Measurements from ENCODE around the gene SLC38A7. TPM values are rescaled to one million over a fixed set of nuclear protein-coding genes. Genes with fewer than 3 reads are reported as not detected.

The SLC38A7 gene
- total and polyA plus RNA-seq, 2 of the 13 experiments (the other 11 are each of a cell fraction or from before 2014, with no cell fraction given), result 13.2 to 14.1 TPM

DNA sequence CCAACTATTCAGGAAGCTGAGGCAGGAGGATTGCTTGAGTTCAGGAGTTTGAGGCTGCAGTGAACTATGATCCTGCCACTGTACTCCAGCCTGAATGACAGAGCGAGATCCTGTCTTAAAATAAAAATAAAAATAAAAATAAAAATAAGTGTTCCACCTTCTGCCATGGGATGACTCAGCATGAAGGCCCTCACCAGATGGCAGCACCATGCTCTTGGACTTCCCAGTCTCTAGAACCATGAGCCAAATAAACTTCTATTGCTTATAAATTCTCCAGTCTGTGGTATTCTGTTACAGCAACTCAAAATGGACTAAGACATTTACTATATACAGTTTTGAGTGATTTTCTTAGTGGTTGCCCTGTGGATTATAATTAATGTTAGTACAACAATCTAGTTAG lies 7.9 kb upstream of the SLC38A7 start:
- DNase-seq (ENCODE audit: low spot score) (no peak), FAIRE-seq (no peak), ATAC-seq (no peak)
- BruUV-seq (replicated peaks), result no TSS peak
- Histone ChIP-seq H3K4me1 (ENCODE audit: insufficient read depth, low read length) (no peaks in the 10 kb centered on the region), H3K4me3 (replicated peaks in 1 of 3; ENCODE audit: insufficient read depth in 1 of 3, low read depth in 2 of 3, low read length in 3 of 3) (no peak overlapping the region), H3K79me2 (ENCODE audit: insufficient read depth, low read length) (no peaks in the 10 kb centered on the region), H3K9me3 (ENCODE audit: low read length) (no peaks in the 10 kb centered on the region), H2AFZ (ENCODE audit: low read length) (no peak overlapping the region), H4K20me1 (ENCODE audit: insufficient read depth, low read length) (no peaks in the 10 kb centered on the region), H3K4me2 (ENCODE audit: low read depth, low read length) (no peak overlapping the region), H3K36me3 (replicated peaks in 1 of 2; ENCODE audit: control insufficient read depth in 1 of 2, insufficient read depth in 2 of 2, low read length in 2 of 2) (no peaks in the 10 kb centered on the region), H3K27ac (ENCODE audit: extremely low read length, insufficient read depth, low read length) (no peak overlapping the region), H3K9ac (ENCODE audit: insufficient read depth, low read depth, low read length) (no peak overlapping the region), H3K27me3 (ENCODE audit: control insufficient read depth in 1 of 2, insufficient read depth in 2 of 2, low read length in 2 of 2) (no peaks in the 10 kb centered on the region; a peak in 2 of 5 replicates)
- TF ChIP-seq, protein P1, sequence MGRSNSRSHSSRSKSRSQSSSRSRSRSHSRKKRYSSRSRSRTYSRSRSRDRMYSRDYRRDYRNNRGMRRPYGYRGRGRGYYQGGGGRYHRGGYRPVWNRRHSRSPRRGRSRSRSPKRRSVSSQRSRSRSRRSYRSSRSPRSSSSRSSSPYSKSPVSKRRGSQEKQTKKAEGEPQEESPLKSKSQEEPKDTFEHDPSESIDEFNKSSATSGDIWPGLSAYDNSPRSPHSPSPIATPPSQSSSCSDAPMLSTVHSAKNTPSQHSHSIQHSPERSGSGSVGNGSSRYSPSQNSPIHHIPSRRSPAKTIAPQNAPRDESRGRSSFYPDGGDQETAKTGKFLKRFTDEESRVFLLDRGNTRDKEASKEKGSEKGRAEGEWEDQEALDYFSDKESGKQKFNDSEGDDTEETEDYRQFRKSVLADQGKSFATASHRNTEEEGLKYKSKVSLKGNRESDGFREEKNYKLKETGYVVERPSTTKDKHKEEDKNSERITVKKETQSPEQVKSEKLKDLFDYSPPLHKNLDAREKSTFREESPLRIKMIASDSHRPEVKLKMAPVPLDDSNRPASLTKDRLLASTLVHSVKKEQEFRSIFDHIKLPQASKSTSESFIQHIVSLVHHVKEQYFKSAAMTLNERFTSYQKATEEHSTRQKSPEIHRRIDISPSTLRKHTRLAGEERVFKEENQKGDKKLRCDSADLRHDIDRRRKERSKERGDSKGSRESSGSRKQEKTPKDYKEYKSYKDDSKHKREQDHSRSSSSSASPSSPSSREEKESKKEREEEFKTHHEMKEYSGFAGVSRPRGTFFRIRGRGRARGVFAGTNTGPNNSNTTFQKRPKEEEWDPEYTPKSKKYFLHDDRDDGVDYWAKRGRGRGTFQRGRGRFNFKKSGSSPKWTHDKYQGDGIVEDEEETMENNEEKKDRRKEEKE (IDR thresholded peaks at IDR 0.05), result no peak
- TF ChIP-seq, protein P2, sequence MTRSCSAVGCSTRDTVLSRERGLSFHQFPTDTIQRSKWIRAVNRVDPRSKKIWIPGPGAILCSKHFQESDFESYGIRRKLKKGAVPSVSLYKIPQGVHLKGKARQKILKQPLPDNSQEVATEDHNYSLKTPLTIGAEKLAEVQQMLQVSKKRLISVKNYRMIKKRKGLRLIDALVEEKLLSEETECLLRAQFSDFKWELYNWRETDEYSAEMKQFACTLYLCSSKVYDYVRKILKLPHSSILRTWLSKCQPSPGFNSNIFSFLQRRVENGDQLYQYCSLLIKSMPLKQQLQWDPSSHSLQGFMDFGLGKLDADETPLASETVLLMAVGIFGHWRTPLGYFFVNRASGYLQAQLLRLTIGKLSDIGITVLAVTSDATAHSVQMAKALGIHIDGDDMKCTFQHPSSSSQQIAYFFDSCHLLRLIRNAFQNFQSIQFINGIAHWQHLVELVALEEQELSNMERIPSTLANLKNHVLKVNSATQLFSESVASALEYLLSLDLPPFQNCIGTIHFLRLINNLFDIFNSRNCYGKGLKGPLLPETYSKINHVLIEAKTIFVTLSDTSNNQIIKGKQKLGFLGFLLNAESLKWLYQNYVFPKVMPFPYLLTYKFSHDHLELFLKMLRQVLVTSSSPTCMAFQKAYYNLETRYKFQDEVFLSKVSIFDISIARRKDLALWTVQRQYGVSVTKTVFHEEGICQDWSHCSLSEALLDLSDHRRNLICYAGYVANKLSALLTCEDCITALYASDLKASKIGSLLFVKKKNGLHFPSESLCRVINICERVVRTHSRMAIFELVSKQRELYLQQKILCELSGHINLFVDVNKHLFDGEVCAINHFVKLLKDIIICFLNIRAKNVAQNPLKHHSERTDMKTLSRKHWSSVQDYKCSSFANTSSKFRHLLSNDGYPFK (CRISPR knock-in tag; IDR thresholded peaks at IDR 0.05; ENCODE audit: borderline replicate concordance), result no peak
- peak; percentile 52 for TF ChIP-seq NFE2L2 (IDR thresholded peaks at IDR 0.05; ENCODE audit: low read length)
- TF ChIP-seq ZNF564 (CRISPR knock-in tag; IDR thresholded peaks at IDR 0.05), result peak; percentile 99
- POLR2A ChIA-PET, result no interaction called here
- intact Hi-C loops (cut with micrococcal nuclease; ENCODE audit: unreplicated experiment) (no loop called here), in situ Hi-C loops (cut with HindIII; ENCODE audit: extremely low pct_ligation_motif_present, low pct_unique_long_range_greater_than_20kb) (no loop called here)
- CTCF ChIA-PET (ENCODE audit: low intra/inter-chr PET ratio, low total read pairs), result no interaction called here
- 20% methylated on average over 1 of the region's 1 CpG for WGBS (ENCODE audit: low lambda C conversion rate)

Measured in HepG2 (cell line).